IMR-90 (cell line): ENCODE measurements around the gene CACNB2. TPM values are rescaled to one million over a fixed set of nuclear protein-coding genes. Genes with fewer than 3 reads are reported as not detected.

Source experiments
- ATAC-seq: fragments of 200-7000 bp; cut with Tn5 transposase; 2 replicates; pipeline ENCODE4 v1.9.1; 2020; ENCODE audit warnings: low read depth, mild to moderate bottlenecking, moderate library complexity
- BruUV-seq: library from RNA; stranded (reverse); fragments of 400-500 nt; replicated peaks from 2 replicates; lab custom pipeline; 2021; lab: Mats Ljungman, UMichigan
- CTCF ChIA-PET: fragments of 300-600 bp; formaldehyde crosslinking; extraction: SDS; loops from one replicate; lab custom pipeline; 2021; ENCODE audit warnings: antibody characterized with exemption; lab: Yijun Ruan, JAX
- POLR2A ChIA-PET: fragments of 300-600 bp; sonication (Branson Sonifier 250); formaldehyde crosslinking; loops from one replicate; lab custom pipeline; 2022; ENCODE audit warnings: antibody characterized with exemption; ENCODE audit not compliant: unreplicated experiment; lab: Charles Lee
- DNase-seq: peaks from one replicate; pipeline ENCODE4 v3.0.0; 2013
- H2AFZ ChIP-seq: replicated peaks from 2 replicates; pipeline ENCODE3; 2013; ENCODE audit warnings: low read length, mild to moderate bottlenecking; ENCODE audit not compliant: poor library complexity
- H2AK5ac ChIP-seq: 2 replicates; pipeline ENCODE4 v1.6.1; 2013; ENCODE audit warnings: low read depth, low read length, inconsistent platforms
- H2AK9ac ChIP-seq: replicated peaks from 2 replicates; pipeline ENCODE3; 2013; ENCODE audit warnings: mild to moderate bottlenecking, low read depth, low read length, moderate library complexity; ENCODE audit not compliant: poor library complexity
- H2BK120ac ChIP-seq: 2 replicates; pipeline ENCODE4 v1.6.1; 2013; ENCODE audit warnings: low read depth, low read length, inconsistent platforms
- H2BK15ac ChIP-seq: 3 replicates; pipeline ENCODE4 v1.6.1; 2013; ENCODE audit warnings: low read depth, low read length, inconsistent platforms
- H2BK20ac ChIP-seq: 2 replicates; pipeline ENCODE4 v1.6.1; 2013; ENCODE audit warnings: low read depth, mild to moderate bottlenecking, inconsistent platforms, low read length, moderate library complexity
- H2BK5ac ChIP-seq: 2 replicates; pipeline ENCODE4 v1.6.1; 2013; ENCODE audit warnings: mild to moderate bottlenecking, low read depth, low read length, inconsistent platforms; ENCODE audit not compliant: poor library complexity, severe bottlenecking
- H3K14ac ChIP-seq: replicated peaks from 2 replicates; pipeline ENCODE4 v1.6.1; 2013; ENCODE audit warnings: low read depth, low read length, inconsistent platforms
- H3K18ac ChIP-seq: 2 replicates; pipeline ENCODE4 v1.6.1; 2013; ENCODE audit warnings: low read depth, low read length, control low read depth
- H3K23ac ChIP-seq: 2 replicates; pipeline ENCODE4 v1.6.1; 2013; ENCODE audit warnings: low read depth, low read length, inconsistent platforms
- H3K27ac ChIP-seq: 2 replicates; pipeline ENCODE4 v1.5.1; 2013; ENCODE audit warnings: mild to moderate bottlenecking, control low read depth, low read length; ENCODE audit not compliant: insufficient read depth
- H3K27me3 ChIP-seq: 2 replicates; pipeline ENCODE4 v1.6.1; 2013; ENCODE audit warnings: low read length; ENCODE audit not compliant: control insufficient read depth, insufficient read depth
- H3K36me3 ChIP-seq: 2 replicates; pipeline ENCODE4 v1.6.1; 2013; ENCODE audit warnings: low read length, mixed read lengths; ENCODE audit not compliant: control insufficient read depth, insufficient read depth
- H3K4ac ChIP-seq: 2 replicates; pipeline ENCODE4 v1.6.1; 2013; ENCODE audit warnings: low read depth, low read length, inconsistent platforms
- H3K4me1 ChIP-seq: 2 replicates; pipeline ENCODE4 v1.6.1; 2013; ENCODE audit warnings: low read length, mixed read lengths; ENCODE audit not compliant: control insufficient read depth, insufficient read depth
- H3K4me2 ChIP-seq: 2 replicates; pipeline ENCODE4 v1.6.1; 2013; ENCODE audit warnings: low read depth, mild to moderate bottlenecking, control low read depth, low read length, moderate library complexity
- H3K4me3 ChIP-seq: 2 replicates; pipeline ENCODE4 v1.5.1; 2013; ENCODE audit warnings: low read depth, mild to moderate bottlenecking, control low read depth, low read length, moderate library complexity; ENCODE audit not compliant: insufficient read depth
- H3K56ac ChIP-seq: 2 replicates; pipeline ENCODE4 v1.6.1; 2013; ENCODE audit warnings: low read length, inconsistent platforms; ENCODE audit not compliant: insufficient read depth; ENCODE audit errors: extremely low read depth
- H3K79me1 ChIP-seq, 2 experiments: 2 replicates each; pipeline ENCODE4 v1.6.1; 2013; ENCODE audit warnings: low read length in 2 of 2, inconsistent platforms in 1 of 2, low read depth in 1 of 2
- H3K9ac ChIP-seq: 2 replicates; pipeline ENCODE4 v1.6.1; 2013; ENCODE audit warnings: low read depth, low read length, control low read depth
- H3K9me1 ChIP-seq: 2 replicates; pipeline ENCODE4 v1.6.1; 2013; ENCODE audit warnings: low read length, inconsistent platforms; ENCODE audit not compliant: insufficient read depth
- H3K9me3 ChIP-seq: 2 replicates; pipeline ENCODE4 v1.6.1; 2013; ENCODE audit warnings: low read length; ENCODE audit not compliant: control insufficient read depth, insufficient read depth
- H4K20me1 ChIP-seq: 2 replicates; pipeline ENCODE4 v1.6.1; 2013; ENCODE audit warnings: low read length, inconsistent platforms; ENCODE audit not compliant: insufficient read depth
- H4K5ac ChIP-seq: 2 replicates; pipeline ENCODE4 v1.6.1; 2013; ENCODE audit warnings: mild to moderate bottlenecking, low read depth, low read length, control low read depth
- H4K8ac ChIP-seq, 2 experiments: 2 replicates each; pipeline ENCODE4 v1.6.1; 2013; ENCODE audit warnings: low read depth in 2 of 2, low read length in 2 of 2, control low read depth in 1 of 2, inconsistent platforms in 1 of 2
- H4K91ac ChIP-seq: 2 replicates; pipeline ENCODE4 v1.6.1; 2013; ENCODE audit warnings: low read depth, low read length, inconsistent platforms; ENCODE audit not compliant: insufficient read depth
- BHLHE40 ChIP-seq: fragments of 150-350 bp; IDR thresholded peaks from 2 replicates; pipeline ENCODE4 v1.6.1; 2016; ENCODE audit warnings: mild to moderate bottlenecking, low read depth, low read length
- CEBPB ChIP-seq: IDR thresholded peaks from 2 replicates; pipeline ENCODE4 v1.6.1; 2012; ENCODE audit warnings: low read depth, low read length, improper control_type of control experiment
- CHD1 ChIP-seq: IDR thresholded peaks from 2 replicates; pipeline ENCODE4 v1.6.1; 2012; ENCODE audit warnings: low read depth, low read length, improper control_type of control experiment
- CTCF ChIP-seq: conservative IDR thresholded peaks from 2 replicates; pipeline ENCODE4 v1.5.1; 2012; ENCODE audit warnings: mild to moderate bottlenecking, low read depth, low read length, improper control_type of control experiment
- ELK1 ChIP-seq: fragments of 150-350 bp; IDR thresholded peaks from 2 replicates; pipeline ENCODE4 v1.6.1; 2016; ENCODE audit warnings: low read depth, mild to moderate bottlenecking, low read length, moderate library complexity, borderline replicate concordance
- FOS ChIP-seq: fragments of 150-350 bp; IDR thresholded peaks from 2 replicates; pipeline ENCODE4 v1.6.1; 2016; ENCODE audit warnings: low read depth, low read length
- MAFK ChIP-seq: IDR thresholded peaks from 2 replicates; pipeline ENCODE4 v1.6.1; 2012; ENCODE audit warnings: low read depth, low read length, improper control_type of control experiment
- MAZ ChIP-seq: IDR thresholded peaks from 2 replicates; pipeline ENCODE4 v1.6.1; 2012; ENCODE audit warnings: low read depth, mild to moderate bottlenecking, low read length, improper control_type of control experiment, moderate library complexity, borderline replicate concordance
- MXI1 ChIP-seq: IDR thresholded peaks from 2 replicates; pipeline ENCODE4 v1.6.1; 2012; ENCODE audit warnings: low read depth, mild to moderate bottlenecking, low read length, moderate library complexity, borderline replicate concordance
- NFE2L2 ChIP-seq: fragments of 150-350 bp; IDR thresholded peaks from 2 replicates; pipeline ENCODE4 v1.6.1; 2016; ENCODE audit warnings: low read depth, mild to moderate bottlenecking, low read length
- POLR2A ChIP-seq: IDR thresholded peaks from 2 replicates; pipeline ENCODE4 v1.6.1; 2012; ENCODE audit warnings: mild to moderate bottlenecking, low read depth, low read length
- RAD21 ChIP-seq: IDR thresholded peaks from 2 replicates; pipeline ENCODE4 v1.6.1; 2012; ENCODE audit warnings: low read length, improper control_type of control experiment
- RCOR1 ChIP-seq: IDR thresholded peaks from 2 replicates; pipeline ENCODE4 v1.6.1; 2012; ENCODE audit warnings: mild to moderate bottlenecking, low read length, improper control_type of control experiment; ENCODE audit not compliant: insufficient replicate concordance
- RFX5 ChIP-seq: IDR thresholded peaks from 2 replicates; pipeline ENCODE4 v1.8.0; 2012; ENCODE audit warnings: low read depth, mild to moderate bottlenecking, low read length, moderate library complexity
- SMC3 ChIP-seq: fragments of 150-350 bp; IDR thresholded peaks from 2 replicates; pipeline ENCODE4 v1.6.1; 2016; ENCODE audit warnings: low read depth, mild to moderate bottlenecking, antibody characterized with exemption, low read length, moderate library complexity
- USF2 ChIP-seq: fragments of 150-350 bp; IDR thresholded peaks from 2 replicates; pipeline ENCODE4 v1.6.1; 2017; ENCODE audit warnings: mild to moderate bottlenecking, antibody characterized with exemption, low read length, low read depth
- WGBS, 2 experiments: methylation state at CpG; one replicate each; pipeline versions ENCODE4 v1.1.5 to v1.1.7; 2013; ENCODE audit warnings: missing lambda C conversion rate in 2 of 2; ENCODE audit not compliant: insufficient read length in 1 of 2; ENCODE audit errors: extremely low coverage in 2 of 2; 5-methylcytosine and 5-hydroxymethylcytosine counted together
- dilution Hi-C: fragments of 300-500 bp; cut with HindIII; formaldehyde crosslinking; loops from one replicate; pipeline ENCODE4 v1.14.3; 2018; ENCODE audit warnings: low sequenced_read_pairs; ENCODE audit not compliant: unreplicated experiment
- in situ Hi-C: fragments of 300-500 bp; cut with MboI; formaldehyde crosslinking; loops from 3 replicates; pipeline ENCODE4 v1.14.3; 2019; ENCODE audit warnings: low sequenced_read_pairs, inconsistent platforms, mixed read lengths
- intact Hi-C: fragments of 100-400 bp; cut with micrococcal nuclease; formaldehyde crosslinking; loops from 2 replicates; pipeline ENCODE4 v1.10.0; 2022
- polyA plus RNA-seq, 3 experiments: library from polyadenylated mRNA; depleted of rRNA; stranded (reverse); fragments of >200 nt; gene quantifications; 2 replicates each; pipeline ENCODE4 v1.2.3, GENCODE V29; 2012; ENCODE audit warnings: low replicate concordance in 1 of 3
- total RNA-seq: library from RNA; depleted of rRNA; stranded (reverse); fragments of >200 nt; gene quantifications from 2 replicates; pipeline ENCODE4 v1.2.3, GENCODE V29; 2012

CACNB2 gene
- total and polyA plus RNA-seq, 2 of the 4 experiments (the other 2 are of a cell fraction) = 0.36 TPM

GRCh38 chr10:18359812-18360211, 219.6 kb downstream of the CACNB2 start:
- TF ChIP-seq RFX5 = no peak
- no peak for TF ChIP-seq MAFK
- TF ChIP-seq CHD1 = no peak
- TF ChIP-seq RAD21 = no peak
- TF ChIP-seq FOS = no peak
- TF ChIP-seq POLR2A = no peak
- no peak for TF ChIP-seq CEBPB
- no peak for TF ChIP-seq RCOR1
- TF ChIP-seq ELK1 = no peak
- TF ChIP-seq MXI1 = no peak
- TF ChIP-seq MAZ = no peak
- TF ChIP-seq CTCF = no peak
- TF ChIP-seq BHLHE40 = no peak
- no peak for TF ChIP-seq USF2
- no peak for TF ChIP-seq SMC3
- no peak for TF ChIP-seq NFE2L2
- no peak overlapping the region for H3K27ac ChIP-seq
- H2AK9ac ChIP-seq = no peak overlapping the region
- H3K27me3 ChIP-seq = no peaks in the 10 kb centered on the region
- no peak overlapping the region for H3K14ac ChIP-seq
- H3K36me3 ChIP-seq = no peaks in the 10 kb centered on the region
- H3K18ac ChIP-seq = no peak overlapping the region
- intact Hi-C loops = no loop called here
- no peak overlapping the region for H3K4me2 ChIP-seq
- no peak overlapping the region for H3K23ac ChIP-seq
- ChIA-PET CTCF (no interaction called here), POLR2A (no interaction called here)
- in situ Hi-C loops = no loop called here
- no peaks in the 10 kb centered on the region for H3K9me3 ChIP-seq
- no peak overlapping the region for H2AK5ac ChIP-seq
- H4K91ac ChIP-seq = no peak overlapping the region
- H2BK5ac ChIP-seq = no peak overlapping the region
- no peak overlapping the region for H3K4ac ChIP-seq
- DNase-seq (no peak), ATAC-seq (no peak)
- no peaks in the 10 kb centered on the region for H4K20me1 ChIP-seq
- no peak overlapping the region for H3K4me3 ChIP-seq
- no peak overlapping the region for H4K5ac ChIP-seq
- H2BK120ac ChIP-seq = no peak overlapping the region
- no peak overlapping the region for H2BK15ac ChIP-seq
- H2AFZ ChIP-seq = no peak overlapping the region
- no peak overlapping the region for H3K56ac ChIP-seq
- WGBS, 2 experiments = no CpG with 5 or more reads among the region's 5 CpGs
- BruUV-seq = no TSS peak
- H3K79me1 ChIP-seq = no peaks in the 10 kb centered on the region
- no peaks in the 10 kb centered on the region for H3K9me1 ChIP-seq
- no peak overlapping the region for H3K9ac ChIP-seq
- dilution Hi-C loops = no loop called here
- no peak overlapping the region for H2BK20ac ChIP-seq
- no peak overlapping the region for H4K8ac ChIP-seq
- no peaks in the 10 kb centered on the region for H3K4me1 ChIP-seq
